GM12878 (cell line): ENCODE measurements around the gene PRKCD.
A peak's percentile ranks its signal among the peaks of the same experiment; 100 is the strongest.

ENCODE experiments used
- ASH2L ChIP-seq: fragments of 300-600, 200-600 bp; sonication (generic); IDR thresholded peaks from 2 replicates; pipeline ENCODE4 v1.6.1; 2017; ENCODE audit warnings: low read depth, mild to moderate bottlenecking, borderline replicate concordance
- BHLHE40 ChIP-seq, 2 experiments: fragments of 450-650 bp in 1 of 2; IDR thresholded peaks; 2 replicates each; pipeline ENCODE4 v1.6.1; 2011 to 2017; ENCODE audit warnings: low read depth in 2 of 2, borderline replicate concordance in 1 of 2, improper control_type of control experiment in 1 of 2, low read length in 1 of 2, mild to moderate bottlenecking in 1 of 2
- EZH2 ChIP-seq: IDR thresholded peaks from 2 replicates; pipeline ENCODE4 v1.6.1; 2012; ENCODE audit warnings: low read depth, mild to moderate bottlenecking, control low read depth, inconsistent platforms, low read length, borderline replicate concordance; ENCODE audit not compliant: control insufficient read depth
- GABPA ChIP-seq: IDR thresholded peaks from 2 replicates; pipeline ENCODE4 v1.6.1; 2014; ENCODE audit warnings: antibody characterized with exemption, low read depth, mild to moderate bottlenecking, inconsistent platforms
- MEF2A ChIP-seq: IDR thresholded peaks from 2 replicates; pipeline ENCODE4 v1.6.1; 2011; ENCODE audit warnings: low read depth, mild to moderate bottlenecking, low read length, moderate library complexity; ENCODE audit not compliant: insufficient read depth
- MYC ChIP-seq: IDR thresholded peaks from 2 replicates; pipeline ENCODE4 v1.6.1; 2011; ENCODE audit warnings: mild to moderate bottlenecking, low read length, moderate library complexity, inconsistent platforms; ENCODE audit not compliant: insufficient read depth, insufficient replicate concordance, insufficient read length, severe bottlenecking
- POLR2A ChIP-seq: IDR thresholded peaks from 2 replicates; pipeline ENCODE4 v1.6.1; 2011; ENCODE audit warnings: low read depth, mild to moderate bottlenecking, low read length
- SREBF2 ChIP-seq: IDR thresholded peaks from 2 replicates; pipeline ENCODE4 v1.6.1; 2012; ENCODE audit warnings: mild to moderate bottlenecking, low read length
- TF ChIP-seq, protein P1 (sequence below): IDR thresholded peaks from 2 replicates; pipeline ENCODE4 v1.6.1; 2012; ENCODE audit warnings: mild to moderate bottlenecking, low read depth, low read length
- TF ChIP-seq, protein P2 (sequence below): fragments of 450-650 bp; IDR thresholded peaks from 2 replicates; pipeline ENCODE4 v1.6.1; 2017; ENCODE audit warnings: antibody characterized with exemption, mild to moderate bottlenecking, moderate library complexity
- TF ChIP-seq, protein P3 (sequence below): IDR thresholded peaks from 2 replicates; pipeline ENCODE4 v1.6.1; 2011; ENCODE audit warnings: low read depth, low read length, improper control_type of control experiment, borderline replicate concordance

DNA sequence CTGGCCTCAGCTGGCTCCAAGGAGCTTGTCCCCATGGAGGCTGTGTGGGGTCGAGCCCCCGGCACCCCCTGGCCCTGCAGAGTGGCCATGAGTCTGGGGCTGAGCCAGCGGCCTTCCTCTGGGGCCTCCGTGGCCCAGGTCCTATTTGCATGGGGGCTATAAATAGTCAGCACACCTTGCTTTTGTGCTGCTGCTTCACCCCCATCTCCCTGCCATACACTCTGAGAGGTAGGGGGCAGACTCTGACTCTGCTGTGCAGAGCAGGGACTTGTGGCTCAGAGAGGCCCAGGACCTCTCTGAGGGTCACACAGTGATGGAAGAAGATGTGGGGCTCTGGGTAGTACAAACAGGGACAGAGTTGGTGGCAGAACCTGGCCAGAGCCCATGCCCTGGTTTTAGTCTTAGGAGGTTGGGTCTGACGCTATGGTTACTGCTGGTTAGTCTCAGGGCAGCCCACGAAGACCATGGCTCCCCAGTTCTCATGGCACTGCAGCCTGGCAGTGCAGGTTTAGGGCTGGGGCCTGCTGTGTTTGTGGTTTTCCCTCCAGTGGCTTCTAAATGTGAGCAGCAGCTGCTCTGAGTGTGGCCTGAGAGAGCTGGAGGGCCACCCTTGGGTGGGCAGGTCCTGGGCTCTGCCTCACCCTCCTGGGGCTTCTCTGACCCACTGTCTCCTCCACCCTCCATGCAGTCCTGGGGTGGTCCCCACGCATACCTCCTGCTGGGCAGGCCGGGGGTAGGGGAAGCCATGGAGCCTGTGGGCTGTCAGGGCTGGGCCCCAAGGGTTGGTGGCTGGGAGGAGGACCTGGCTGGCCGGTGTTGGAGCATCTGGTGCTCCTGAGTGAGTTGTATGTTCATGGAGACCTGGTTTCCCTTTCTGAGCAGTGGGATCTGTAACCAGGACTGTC lies 13.6 kb downstream of the PRKCD start:
- TF ChIP-seq, protein P1, sequence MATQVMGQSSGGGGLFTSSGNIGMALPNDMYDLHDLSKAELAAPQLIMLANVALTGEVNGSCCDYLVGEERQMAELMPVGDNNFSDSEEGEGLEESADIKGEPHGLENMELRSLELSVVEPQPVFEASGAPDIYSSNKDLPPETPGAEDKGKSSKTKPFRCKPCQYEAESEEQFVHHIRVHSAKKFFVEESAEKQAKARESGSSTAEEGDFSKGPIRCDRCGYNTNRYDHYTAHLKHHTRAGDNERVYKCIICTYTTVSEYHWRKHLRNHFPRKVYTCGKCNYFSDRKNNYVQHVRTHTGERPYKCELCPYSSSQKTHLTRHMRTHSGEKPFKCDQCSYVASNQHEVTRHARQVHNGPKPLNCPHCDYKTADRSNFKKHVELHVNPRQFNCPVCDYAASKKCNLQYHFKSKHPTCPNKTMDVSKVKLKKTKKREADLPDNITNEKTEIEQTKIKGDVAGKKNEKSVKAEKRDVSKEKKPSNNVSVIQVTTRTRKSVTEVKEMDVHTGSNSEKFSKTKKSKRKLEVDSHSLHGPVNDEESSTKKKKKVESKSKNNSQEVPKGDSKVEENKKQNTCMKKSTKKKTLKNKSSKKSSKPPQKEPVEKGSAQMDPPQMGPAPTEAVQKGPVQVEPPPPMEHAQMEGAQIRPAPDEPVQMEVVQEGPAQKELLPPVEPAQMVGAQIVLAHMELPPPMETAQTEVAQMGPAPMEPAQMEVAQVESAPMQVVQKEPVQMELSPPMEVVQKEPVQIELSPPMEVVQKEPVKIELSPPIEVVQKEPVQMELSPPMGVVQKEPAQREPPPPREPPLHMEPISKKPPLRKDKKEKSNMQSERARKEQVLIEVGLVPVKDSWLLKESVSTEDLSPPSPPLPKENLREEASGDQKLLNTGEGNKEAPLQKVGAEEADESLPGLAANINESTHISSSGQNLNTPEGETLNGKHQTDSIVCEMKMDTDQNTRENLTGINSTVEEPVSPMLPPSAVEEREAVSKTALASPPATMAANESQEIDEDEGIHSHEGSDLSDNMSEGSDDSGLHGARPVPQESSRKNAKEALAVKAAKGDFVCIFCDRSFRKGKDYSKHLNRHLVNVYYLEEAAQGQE: no peak
- TF ChIP-seq ASH2L: no peak
- TF ChIP-seq EZH2: no peak
- TF ChIP-seq GABPA: no peak
- no peak for TF ChIP-seq MYC
- no peak for TF ChIP-seq BHLHE40 (IDR thresholded peaks at IDR 0.05; ENCODE audit: borderline replicate concordance in 1 of 2, low read depth in 2 of 2, low read length in 1 of 2)
- TF ChIP-seq SREBF2: no peak
- TF ChIP-seq, protein P2, sequence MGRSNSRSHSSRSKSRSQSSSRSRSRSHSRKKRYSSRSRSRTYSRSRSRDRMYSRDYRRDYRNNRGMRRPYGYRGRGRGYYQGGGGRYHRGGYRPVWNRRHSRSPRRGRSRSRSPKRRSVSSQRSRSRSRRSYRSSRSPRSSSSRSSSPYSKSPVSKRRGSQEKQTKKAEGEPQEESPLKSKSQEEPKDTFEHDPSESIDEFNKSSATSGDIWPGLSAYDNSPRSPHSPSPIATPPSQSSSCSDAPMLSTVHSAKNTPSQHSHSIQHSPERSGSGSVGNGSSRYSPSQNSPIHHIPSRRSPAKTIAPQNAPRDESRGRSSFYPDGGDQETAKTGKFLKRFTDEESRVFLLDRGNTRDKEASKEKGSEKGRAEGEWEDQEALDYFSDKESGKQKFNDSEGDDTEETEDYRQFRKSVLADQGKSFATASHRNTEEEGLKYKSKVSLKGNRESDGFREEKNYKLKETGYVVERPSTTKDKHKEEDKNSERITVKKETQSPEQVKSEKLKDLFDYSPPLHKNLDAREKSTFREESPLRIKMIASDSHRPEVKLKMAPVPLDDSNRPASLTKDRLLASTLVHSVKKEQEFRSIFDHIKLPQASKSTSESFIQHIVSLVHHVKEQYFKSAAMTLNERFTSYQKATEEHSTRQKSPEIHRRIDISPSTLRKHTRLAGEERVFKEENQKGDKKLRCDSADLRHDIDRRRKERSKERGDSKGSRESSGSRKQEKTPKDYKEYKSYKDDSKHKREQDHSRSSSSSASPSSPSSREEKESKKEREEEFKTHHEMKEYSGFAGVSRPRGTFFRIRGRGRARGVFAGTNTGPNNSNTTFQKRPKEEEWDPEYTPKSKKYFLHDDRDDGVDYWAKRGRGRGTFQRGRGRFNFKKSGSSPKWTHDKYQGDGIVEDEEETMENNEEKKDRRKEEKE: no peak
- TF ChIP-seq, protein P3, sequence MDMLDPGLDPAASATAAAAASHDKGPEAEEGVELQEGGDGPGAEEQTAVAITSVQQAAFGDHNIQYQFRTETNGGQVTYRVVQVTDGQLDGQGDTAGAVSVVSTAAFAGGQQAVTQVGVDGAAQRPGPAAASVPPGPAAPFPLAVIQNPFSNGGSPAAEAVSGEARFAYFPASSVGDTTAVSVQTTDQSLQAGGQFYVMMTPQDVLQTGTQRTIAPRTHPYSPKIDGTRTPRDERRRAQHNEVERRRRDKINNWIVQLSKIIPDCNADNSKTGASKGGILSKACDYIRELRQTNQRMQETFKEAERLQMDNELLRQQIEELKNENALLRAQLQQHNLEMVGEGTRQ: no peak
- peak; percentile 22 for TF ChIP-seq POLR2A
- TF ChIP-seq MEF2A: peak; percentile 78
